ENCODE results near the gene TLCD3B.

The TLCD3B gene

DNA sequence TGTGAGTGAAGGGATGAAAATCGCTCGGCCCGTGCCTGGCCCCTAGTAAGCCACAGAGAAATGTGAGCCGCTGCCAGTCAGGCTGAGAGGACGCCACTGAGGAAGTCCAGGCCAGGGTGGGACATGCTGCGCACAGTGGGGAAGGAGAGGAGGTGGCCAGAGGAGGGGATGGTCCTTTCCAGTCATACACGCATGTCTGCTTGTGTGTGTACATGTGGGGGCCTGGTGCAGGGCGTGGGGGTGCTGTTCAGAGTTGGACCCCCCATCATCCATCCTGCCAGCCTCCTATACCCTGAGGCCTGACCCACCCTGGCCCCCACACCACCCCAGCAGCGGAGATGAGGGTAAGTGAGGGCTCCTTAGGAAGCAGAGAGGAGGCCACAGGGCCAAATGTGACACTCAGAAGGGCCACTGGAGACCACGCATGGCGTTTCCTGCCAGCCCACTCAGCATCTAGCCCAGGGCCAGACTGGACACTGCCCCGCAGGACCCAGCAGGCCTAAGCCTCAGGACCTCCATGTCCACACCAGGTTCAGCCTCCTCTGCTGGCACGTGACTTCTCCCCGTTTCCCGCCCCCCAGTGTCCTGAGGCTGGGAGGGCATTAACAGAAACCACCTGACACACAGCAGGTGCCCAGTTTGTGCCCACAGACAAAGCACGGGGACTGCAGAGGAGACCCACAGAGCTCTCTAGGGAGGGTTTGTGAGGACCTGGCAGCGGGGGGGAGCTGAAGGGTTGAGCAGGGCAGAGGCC is 27.2 kb downstream of the TLCD3B start:
- no peak for DNase-seq

DNA sequence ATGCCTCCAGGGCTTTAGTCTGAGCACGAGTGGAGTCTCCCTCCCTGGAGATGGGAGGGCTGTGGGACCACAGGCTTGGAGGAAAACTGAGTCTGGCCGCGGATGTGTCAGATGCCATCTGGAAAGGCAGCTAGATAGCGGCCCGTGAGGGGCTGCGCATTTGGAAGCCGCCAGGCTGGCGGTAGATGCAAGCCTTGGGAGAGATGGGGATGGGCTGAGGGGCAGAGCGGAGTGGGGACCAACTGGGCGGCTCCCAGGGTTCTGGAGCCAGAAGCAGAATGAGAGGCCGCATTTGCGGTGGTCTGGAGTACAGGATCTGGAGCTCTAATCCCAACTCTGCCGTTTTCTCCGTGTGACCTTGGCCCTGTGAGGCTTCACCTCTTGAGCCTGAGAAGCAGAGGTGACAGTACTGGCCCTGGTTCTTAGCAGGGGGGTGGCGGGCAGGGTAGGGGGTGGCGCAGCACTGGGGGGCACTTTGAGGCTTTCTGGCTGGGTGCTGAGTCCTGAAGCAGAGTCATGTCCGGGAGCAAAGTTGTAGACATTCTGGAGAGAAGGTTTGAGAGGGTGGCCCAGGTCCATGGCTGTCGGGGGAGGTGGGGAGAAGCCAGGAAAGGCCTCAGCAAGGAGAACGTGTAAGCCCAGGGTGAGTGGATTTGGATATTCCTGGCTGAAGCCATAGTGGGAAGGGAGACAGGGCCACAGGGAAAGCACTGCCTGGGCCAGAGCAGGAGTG is 28.3 kb downstream of the TLCD3B start:
- no peak for DNase-seq

DNA sequence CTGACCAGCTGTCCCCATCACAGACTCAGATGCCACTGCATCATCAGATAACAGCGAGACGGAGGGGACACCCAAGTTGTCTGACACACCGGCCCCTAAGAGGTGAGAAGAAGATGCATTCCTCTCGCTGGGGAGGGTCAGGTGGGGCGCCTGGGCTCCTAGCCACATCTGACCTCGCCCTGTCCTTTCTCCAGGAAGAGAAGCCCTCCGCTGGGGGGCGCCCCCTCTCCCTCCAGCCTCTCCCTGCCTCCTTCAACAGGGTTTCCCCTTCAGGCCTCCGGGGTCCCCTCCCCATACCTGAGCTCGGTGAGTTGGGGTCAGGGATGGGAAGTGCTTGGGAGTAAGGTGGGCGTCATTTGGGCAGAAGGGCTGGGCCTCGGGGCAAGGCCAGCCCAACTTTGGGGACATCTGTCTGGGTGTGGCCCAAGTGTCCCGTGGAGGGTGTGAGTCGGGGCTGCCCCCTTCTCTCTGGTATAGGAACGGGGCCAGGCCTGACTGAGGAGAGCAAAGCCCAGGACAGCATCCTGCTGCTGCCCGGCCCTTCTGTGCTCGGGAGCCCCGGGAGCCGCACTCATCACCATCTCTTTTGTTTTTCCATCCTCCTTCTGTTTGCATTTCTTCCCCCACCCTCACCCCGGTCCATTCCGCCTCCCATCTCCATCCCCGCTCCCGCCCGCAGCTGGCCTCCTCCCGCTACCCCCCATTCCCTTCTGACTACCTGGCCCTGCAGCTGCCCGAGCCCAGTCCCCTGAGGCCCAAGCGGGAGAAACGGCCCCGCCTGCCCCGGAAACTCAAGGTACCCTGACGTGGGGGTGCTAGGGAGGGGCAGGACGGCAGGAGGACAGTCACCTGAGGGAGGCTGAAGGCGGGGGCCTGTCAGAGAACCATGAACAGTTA is 30.1 kb downstream of the TLCD3B start:
- no peak for DNase-seq

DNA sequence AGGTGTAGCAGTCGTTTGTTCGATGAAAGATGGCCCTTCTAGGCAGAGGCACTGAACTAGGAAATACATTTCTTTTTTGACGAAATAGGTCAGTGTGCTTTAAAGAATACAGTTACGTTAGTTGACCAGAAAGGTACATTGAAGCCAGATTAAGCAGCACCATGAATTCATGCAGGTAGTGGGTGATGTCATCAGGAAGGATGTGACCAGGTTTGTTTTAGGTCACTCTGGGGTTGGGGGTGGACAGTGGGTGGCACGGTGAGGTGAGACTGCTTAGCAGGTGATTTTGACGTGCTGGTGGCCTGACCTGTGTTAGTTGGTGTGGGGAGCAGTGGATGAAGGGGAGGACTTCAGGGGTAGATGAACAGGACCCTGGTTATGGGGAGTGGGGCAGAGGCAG is 31.5 kb downstream of the TLCD3B start:
- DNase-seq, result no peak

DNA sequence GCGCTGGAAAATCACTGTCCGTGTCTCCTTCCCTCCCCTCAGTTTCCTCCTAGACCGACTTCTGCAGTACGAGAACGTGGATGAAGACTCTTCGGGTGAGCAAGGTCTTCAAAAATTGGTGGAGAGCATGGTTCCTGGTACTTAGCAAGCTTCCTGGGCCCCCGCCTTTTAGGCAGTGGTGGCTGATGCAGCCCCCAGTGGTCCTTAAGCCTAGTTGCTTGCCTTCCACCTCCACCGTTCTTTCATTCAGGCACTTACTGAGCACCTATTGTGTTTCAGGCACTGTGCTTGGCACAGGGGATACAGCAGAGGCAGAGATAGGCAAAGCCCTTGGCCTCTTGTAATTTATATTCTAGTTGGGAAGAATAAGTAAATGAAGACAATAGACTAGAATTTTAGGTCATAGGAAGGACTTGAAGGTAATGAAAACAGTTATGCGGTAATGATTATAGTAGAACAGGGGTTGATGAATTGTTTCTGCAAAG is 34.3 kb downstream of the TLCD3B start:
- no peak for DNase-seq

DNA sequence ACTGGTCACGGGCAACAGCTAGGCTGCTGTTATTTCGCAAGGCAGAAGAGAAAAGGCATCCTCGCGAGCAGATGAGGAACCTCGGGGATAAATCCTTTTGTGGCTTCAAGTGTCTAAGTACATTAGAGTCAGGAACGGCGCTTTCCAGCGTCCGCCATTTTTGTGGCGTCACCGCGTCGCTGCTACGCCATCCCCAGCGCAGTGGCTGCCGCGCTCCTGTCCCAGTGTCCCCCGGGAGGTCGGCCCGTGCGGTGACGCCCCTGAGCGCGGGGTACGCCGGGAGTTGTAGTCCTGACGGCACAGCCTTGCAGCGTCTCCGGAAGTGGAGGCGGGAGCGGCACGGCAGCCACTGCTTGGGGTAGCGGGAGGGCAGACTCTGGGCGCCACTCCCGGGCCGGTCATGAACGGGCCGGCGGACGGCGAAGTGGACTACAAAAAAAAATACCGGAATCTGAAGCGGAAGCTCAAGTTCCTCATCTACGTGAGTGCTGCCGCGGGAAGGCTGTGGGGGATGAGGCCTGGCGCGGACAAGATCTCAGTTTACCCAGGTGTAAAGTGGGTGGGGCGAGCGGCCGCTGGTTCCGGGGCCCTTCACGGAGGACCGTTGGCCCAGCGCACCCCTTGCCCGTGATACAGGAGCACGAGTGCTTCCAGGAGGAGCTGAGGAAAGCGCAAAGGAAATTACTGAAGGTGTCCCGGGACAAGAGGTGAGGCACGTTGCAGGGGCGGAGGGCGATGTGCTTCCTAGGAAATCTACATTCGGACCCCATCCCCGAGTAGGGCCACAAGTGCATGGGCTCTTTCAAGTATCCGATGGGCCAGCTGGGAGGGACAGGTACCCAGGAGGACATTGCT is 34.9 kb downstream of the TLCD3B start, which contains the start of gene INO80E:
TSS of gene INO80E (plus strand) at position 331 of the 855 bp plus-strand sequence. CDS start at position 401, 70 bp downstream.
- DNase-seq, result no peak

DNA sequence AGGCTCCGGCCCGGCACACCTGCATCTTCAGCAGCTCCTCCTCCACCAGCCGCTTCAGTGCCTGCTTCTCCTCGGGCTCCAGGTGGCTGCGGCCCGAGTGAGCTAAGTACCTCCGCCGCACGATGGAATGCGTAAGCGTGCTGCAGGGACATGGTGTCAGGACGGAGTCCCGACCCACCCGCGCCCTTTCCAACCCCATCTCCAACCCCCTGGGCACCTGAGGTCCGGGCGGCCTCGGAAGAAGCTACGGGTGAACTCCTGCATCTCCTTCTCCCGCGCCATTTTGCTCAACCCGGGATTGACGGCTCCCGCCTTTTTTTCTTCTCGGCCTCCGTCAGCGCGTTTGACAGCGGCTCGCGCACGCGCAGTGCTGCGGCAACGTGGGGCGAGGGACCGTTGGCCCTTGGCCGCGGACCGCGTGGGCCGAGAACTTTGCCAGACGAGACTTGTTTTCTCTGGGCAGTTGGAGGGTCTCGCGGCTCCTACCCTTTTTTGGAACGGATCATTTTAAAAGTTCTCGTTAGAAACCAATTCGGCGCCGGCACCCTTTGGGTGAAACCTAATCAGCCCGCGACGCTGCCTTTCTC is 35.7 kb downstream of the TLCD3B start, which contains the start of gene HIRIP3:
TSS of gene HIRIP3 (minus strand) at position 294 of the 587 bp plus-strand sequence. CDS start at position 282, 12 bp downstream.
- DNase-seq, result peak; percentile 26

DNA sequence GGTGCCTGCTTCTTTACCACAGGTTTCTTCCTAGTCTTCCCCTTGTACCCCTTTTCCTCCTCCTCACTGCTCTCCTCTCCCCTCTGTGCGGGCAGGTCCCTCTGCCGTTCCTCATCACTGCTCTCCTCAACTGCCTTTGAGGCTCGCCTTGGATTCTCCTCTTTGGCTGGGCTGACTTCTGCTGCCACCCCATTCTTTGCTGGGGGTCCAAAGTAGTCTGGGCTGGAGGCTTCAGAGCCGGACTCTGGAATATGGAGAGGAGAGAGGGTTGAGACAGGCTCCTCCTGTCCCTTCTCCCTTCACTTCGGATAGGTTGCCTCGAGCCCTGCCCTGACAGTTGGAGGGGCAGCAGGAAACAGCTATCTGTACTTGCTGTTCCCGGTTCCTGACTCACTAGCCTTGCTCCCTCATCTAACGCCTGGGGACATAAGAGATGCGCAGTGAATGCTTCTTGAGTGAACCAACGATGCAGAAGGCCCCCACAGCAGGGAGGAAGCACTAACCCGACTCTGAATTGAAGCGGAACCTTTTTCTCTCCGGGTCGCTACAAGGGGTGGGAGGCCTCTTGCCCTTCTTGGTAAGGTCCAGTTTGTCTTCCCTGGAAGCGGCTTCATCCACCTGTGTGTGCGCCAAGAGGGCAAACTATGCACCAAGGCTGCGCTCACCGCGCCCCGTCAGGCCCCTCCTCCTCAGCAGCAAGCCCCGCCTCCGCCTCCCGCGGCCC is 36.3 kb downstream of the TLCD3B start:
- no peak for DNase-seq

DNA sequence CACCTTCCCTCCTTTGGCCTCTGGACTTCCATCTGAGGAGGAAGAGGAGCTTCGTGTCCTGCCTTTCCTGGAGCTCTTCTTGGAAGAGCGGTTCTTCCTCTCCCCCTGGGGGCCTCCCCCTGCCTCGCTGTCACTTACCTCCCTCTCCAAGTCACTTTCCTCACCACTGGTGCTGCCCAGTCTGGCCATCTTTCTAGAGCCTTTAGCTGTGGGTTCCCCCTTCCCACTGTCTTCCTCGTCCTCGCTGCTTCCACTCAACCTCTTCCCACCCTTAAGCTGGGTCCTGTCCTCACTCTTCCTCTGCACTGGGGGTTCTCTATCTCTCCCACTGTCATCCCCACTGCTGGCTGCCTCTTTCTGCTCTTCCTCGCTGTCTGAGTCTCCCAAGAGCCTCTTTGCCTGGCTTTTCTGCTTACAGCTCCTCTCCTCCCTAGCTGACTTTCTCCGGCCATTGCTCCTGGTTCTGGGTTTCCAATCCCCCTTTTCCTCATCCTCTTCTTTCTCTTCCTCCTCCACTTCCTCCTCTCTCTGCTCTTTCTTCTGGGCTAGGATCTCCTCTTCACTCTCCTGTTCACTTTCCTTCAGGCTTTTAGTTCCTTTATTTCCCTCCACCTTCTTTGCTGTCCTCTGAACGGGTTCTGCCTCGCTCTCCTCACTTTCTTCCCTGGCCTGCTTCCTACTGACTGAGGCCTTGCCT is 37.0 kb downstream of the TLCD3B start:
- DNase-seq, result no peak

DNA sequence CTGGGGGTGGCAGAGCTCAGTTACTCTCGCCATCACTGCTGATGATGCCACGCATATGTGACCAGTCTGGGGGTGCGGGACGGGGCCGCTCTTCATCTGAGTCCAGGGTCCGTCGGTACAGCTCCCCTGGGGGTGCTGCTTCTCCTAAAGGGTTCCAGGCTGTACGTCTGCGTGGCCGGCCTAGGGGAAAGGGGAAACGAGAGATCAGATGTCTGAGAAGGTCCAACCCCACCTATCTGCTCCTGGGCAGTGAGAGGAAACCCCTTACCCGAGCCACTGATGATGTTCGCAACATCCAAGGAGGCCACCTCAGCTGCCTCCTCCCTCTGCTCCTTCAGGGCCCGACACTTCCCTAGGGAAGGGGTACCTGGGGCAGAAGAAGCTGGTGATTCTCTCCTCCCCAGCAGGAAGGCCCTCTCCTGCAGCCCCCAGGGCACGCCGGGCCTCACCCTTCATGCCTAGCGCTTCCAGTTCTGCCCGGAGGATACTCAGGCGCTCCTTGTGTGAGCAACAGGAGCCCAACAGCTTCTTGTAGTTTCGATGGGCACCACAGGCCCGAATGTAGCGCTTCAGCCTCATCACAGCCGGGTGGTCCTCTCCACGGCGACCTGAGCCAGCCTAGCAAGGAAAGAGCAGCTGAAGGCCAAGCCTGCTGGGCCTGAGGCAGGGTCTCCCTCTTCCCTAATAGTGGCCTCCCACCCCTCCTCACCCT is 37.7 kb downstream of the TLCD3B start:
- DNase-seq, result no peak

DNA sequence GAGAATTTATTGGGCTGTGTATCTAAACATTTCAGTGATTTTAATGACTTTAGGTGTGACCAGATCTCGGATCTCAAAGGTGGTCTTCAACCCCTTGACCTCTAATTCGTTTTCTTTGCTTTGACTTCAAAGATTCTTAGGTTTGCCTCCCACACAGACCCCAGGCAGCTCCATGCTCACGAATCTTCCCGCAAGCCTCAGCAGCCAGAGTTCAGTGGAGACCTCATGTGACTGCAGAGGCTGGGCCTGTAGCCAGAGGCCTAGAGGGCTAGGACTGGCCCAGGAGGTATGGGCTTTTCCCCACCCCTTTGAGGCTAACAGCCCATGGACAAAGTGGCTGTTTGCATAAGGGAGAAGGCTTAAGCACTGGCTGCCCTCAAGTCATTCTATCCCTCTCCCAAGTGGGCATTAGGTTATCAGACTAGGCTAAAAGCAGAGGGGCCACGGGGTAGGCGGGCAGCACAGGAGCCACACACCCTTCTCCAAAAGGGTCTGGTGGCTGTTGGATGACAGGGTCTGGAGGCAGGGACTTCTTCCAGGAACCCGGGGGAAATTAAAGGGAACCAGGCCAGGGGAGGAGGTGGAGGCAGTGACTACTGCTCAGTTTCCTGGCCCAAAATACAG is 38.6 kb downstream of the TLCD3B start:
- no peak for DNase-seq

DNA sequence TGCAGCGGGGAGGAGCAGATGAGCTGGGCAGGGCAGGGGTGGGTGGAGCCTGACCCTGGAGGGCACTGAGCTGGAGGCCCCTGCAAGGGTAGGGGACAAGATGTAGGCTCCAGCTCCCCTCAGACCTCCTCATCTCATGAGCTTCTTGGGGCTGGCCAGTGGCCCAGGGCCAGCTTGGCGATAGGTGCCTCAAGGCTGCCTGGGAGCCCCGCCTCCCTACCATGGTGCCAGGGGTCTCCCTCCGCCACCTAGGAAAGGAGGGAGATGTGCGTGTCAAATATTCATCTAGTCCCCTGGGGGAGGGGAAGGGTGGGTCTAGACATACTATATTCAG is 39.5 kb downstream of the TLCD3B start:
- no peak for DNase-seq

DNA sequence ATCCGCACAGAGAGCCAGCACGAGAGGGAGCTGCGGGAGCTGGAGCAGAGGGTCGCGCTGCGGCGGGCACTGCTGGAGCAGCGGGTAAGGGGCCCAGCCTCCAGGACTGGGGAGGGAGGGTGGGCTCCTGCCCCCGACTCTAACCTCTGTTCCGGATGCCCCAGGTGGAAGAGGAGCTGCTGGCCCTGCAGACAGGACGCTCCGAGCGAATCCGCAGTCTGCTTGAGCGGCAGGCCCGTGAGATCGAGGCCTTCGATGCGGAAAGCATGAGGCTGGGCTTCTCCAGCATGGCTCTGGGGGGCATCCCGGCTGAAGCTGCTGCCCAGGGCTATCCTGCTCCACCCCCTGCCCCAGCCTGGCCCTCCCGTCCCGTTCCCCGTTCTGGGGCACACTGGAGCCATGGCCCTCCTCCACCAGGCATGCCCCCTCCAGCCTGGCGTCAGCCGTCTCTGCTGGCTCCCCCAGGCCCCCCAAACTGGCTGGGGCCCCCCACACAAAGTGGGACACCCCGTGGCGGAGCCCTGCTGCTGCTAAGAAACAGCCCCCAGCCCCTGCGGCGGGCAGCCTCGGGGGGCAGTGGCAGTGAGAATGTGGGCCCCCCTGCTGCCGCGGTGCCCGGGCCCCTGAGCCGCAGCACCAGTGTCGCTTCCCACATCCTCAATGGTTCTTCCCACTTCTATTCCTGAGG is 40.0 kb downstream of the TLCD3B start:
- DNase-seq, result no peak

DNA sequence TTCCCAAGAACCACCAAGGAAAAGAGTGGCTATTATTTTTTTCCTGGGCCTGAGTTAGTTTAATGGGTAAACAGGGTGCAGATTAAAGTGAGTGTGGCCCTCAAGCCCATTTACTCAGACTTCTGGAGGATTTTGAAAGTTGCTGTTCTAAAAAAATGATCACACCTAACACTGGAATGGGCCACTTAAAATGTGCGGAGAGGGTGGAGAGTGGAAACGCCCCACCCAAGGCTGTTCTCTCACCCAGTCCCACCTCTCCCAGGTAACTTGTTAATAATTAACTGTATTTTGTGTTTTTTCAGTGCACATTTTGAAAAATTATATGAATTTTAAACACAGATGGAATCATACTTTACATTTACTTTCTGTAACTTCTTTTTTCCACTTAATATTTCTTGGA is 41.0 kb downstream of the TLCD3B start:
- DNase-seq, result no peak

DNA sequence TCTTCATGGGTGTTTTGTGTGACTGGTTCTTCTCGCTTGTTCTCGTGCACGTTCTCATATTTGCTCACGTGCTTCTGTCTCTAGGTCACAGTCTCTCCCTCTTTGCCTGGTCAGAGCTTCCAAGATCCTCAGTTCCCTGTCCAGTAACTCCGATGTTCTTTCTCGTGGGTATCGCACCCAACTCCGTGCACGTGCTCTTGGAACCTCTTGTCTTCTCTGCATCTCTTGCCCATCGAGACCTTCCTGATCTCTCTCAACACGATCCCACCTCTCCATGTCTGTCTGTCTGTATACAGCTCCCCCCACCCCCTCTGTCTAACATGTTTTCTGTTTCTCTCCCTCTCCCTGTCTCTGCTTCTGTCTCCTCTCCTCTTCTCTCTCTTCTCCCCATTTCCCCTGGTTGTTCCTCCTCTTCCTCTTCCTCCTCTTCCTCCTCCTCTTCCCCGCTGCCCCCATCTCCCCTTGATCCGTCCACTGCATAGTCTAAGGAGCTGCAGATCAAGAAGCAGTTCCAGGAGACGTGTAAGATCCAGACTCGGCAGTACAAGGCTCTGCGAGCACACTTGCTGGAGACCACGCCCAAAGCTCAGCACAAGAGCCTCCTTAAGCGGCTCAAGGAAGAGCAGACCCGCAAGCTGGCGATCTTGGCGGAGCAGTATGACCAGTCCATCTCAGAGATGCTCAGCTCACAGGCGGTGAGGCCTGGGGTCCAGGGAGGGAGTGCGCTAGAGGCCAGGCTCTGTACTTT is 41.8 kb downstream of the TLCD3B start:
- DNase-seq, result no peak

DNA sequence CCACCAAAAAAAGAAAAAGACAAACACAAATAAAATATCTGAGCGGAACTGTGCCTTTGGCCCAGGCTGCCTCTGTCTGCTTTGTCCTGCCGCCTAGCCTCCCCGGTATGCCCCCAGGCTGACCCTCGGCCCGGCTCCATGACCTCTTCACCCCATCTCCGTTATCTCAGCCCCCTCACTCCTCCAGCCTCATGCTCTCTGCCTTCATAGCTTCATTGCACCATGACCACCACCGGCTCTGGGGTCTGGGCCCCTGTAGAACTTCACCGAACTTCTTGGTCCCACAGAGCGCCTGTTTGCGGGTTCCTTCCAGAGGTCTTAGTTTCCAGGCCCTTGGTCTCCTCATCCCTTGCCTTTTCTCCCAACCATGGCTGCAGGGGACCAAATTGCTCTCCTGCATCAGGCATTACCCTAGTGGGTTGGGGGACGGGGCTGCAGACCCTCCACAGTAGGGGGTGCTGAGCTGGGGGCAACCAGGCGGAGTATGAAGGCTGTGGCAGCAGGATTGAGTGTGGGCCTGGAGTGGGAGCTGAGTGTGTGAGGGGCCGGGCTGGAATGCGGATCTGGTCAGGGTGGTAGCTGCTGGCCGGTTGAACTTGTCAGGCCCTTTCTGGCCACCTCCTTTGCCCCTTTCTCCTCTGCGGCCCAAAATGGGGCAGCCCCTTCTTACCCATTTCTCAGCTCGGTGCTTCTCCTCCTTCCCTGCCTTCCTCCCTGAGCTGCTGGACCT is 42.6 kb downstream of the TLCD3B start:
- no peak for DNase-seq
